GM12878 (cell line): ENCODE results near the gene MLNR.

Source experiments
- CREM ChIP-seq: IDR thresholded peaks from 2 replicates; pipeline ENCODE4 v1.6.1; 2014; ENCODE audit warnings: antibody characterized with exemption, low read depth
- EZH2 ChIP-seq: IDR thresholded peaks from 2 replicates; pipeline ENCODE4 v1.6.1; 2012; ENCODE audit warnings: low read depth, mild to moderate bottlenecking, control low read depth, inconsistent platforms, low read length, borderline replicate concordance; ENCODE audit not compliant: control insufficient read depth
- NBN ChIP-seq: fragments of 450-650 bp; IDR thresholded peaks from 2 replicates; pipeline ENCODE4 v1.6.1; 2016
- TBL1XR1 ChIP-seq: IDR thresholded peaks from 2 replicates; pipeline ENCODE4 v1.6.1; 2012; ENCODE audit warnings: low read depth, low read length, improper control_type of control experiment
- TF ChIP-seq, protein P1 (sequence below), 3 experiments: IDR thresholded peaks in 2 of 3; conservative IDR thresholded peaks in 1 of 3; 2 replicates each; pipeline ENCODE4 v1.5.1; 2011; ENCODE audit warnings: low read depth in 3 of 3, low read length in 3 of 3, mild to moderate bottlenecking in 3 of 3, control low read depth in 2 of 3, moderate library complexity in 2 of 3, inconsistent platforms in 1 of 3, mixed read lengths in 1 of 3; ENCODE audit not compliant: control insufficient read depth in 2 of 3, insufficient read depth in 1 of 3; ENCODE audit errors: extremely low read depth in 1 of 3

DNA sequence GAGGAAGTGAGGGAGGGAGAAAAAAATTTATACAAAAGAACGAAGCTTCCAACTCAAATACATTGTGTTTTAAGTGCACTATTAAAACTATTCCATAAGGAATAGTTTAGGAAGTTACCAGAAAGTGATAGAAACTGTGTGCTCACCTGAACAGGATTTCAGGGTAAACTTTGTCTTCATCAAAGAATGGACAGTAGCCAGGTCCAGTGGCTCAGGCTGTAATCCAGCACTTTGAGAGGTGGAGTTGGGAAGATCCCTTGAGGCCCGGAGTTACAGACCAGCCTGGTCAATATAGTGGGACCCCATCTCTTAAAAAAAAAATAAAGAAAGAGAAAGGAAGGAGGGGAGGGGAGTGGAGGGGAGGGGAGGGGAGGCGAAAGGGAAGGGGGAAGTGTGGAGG is 14.6 kb downstream of the MLNR start:
- no peak for TF ChIP-seq TBL1XR1
- no peak for TF ChIP-seq CREM
- TF ChIP-seq, protein P1, sequence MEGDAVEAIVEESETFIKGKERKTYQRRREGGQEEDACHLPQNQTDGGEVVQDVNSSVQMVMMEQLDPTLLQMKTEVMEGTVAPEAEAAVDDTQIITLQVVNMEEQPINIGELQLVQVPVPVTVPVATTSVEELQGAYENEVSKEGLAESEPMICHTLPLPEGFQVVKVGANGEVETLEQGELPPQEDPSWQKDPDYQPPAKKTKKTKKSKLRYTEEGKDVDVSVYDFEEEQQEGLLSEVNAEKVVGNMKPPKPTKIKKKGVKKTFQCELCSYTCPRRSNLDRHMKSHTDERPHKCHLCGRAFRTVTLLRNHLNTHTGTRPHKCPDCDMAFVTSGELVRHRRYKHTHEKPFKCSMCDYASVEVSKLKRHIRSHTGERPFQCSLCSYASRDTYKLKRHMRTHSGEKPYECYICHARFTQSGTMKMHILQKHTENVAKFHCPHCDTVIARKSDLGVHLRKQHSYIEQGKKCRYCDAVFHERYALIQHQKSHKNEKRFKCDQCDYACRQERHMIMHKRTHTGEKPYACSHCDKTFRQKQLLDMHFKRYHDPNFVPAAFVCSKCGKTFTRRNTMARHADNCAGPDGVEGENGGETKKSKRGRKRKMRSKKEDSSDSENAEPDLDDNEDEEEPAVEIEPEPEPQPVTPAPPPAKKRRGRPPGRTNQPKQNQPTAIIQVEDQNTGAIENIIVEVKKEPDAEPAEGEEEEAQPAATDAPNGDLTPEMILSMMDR (IDR thresholded peaks at IDR 0.05 in 2 of 3, conservative IDR thresholded peaks at IDR 0.05 in 1 of 3; ENCODE audit: control insufficient read depth in 2 of 3, extremely low read depth in 1 of 3, insufficient read depth in 1 of 3, low read depth in 3 of 3, low read length in 3 of 3): no peak
- TF ChIP-seq EZH2: no peak
- TF ChIP-seq NBN: no peak
